Aorta (tissue), 5 donors: ENCODE results near the gene POLR2H. TPM values are rescaled to one million over a fixed set of nuclear protein-coding genes. Genes with fewer than 3 reads are reported as not detected.

Source experiments
- ATAC-seq: fragments of 200-7000 bp; cut with Tn5 transposase; one replicate; pipeline ENCODE4 v1.9.1; 2022; ENCODE audit warnings: moderate library complexity; ENCODE audit not compliant: low FRiP score
- DNase-seq, 2 donors: peaks; one replicate each; pipeline ENCODE4 v3.0.0-alpha.2; 2020
- H3K27ac ChIP-seq, 2 donors: one replicate each; pipeline ENCODE4 v1.5.1; 2013; ENCODE audit warnings: low read length in 2 of 2, mild to moderate bottlenecking in 2 of 2, moderate library complexity in 2 of 2, control low read depth in 1 of 2, inconsistent platforms in 1 of 2, low read depth in 1 of 2
- H3K27me3 ChIP-seq, 2 donors: one replicate each; pipeline ENCODE4 v1.6.1; 2013; ENCODE audit warnings: control low read depth in 1 of 2, low read length in 1 of 2, mild to moderate bottlenecking in 1 of 2, moderate library complexity in 1 of 2; ENCODE audit not compliant: insufficient read depth in 2 of 2, control insufficient read depth in 1 of 2
- H3K36me3 ChIP-seq, 2 donors: one replicate each; pipeline ENCODE4 v1.6.1; 2013; ENCODE audit warnings: control low read depth in 1 of 2, low read length in 1 of 2, mild to moderate bottlenecking in 1 of 2; ENCODE audit not compliant: insufficient read depth in 2 of 2, control insufficient read depth in 1 of 2
- H3K4me1 ChIP-seq, 2 donors: one replicate each; pipeline ENCODE4 v1.6.1; 2013; ENCODE audit warnings: low read length in 2 of 2, control low read depth in 1 of 2, mild to moderate bottlenecking in 1 of 2, moderate library complexity in 1 of 2; ENCODE audit not compliant: insufficient read depth in 2 of 2, control insufficient read depth in 1 of 2
- H3K4me3 ChIP-seq, 2 donors: one replicate each; pipeline ENCODE4 v1.5.1; 2013; ENCODE audit warnings: low read length in 2 of 2, control low read depth in 1 of 2, mild to moderate bottlenecking in 1 of 2
- H3K9me3 ChIP-seq: one replicate; pipeline ENCODE4 v1.6.1; 2013; ENCODE audit warnings: mild to moderate bottlenecking, low read length; ENCODE audit not compliant: control insufficient read depth
- WGBS, 2 donors: extraction: QIAGEN DNeasy Blood & Tissue Kit; methylation state at CpG; one replicate each; pipeline ENCODE4 v1.1.7; 2013; 5-methylcytosine and 5-hydroxymethylcytosine counted together
- intact Hi-C, 2 donors: fragments of 100-400 bp; cut with DNase I; formaldehyde crosslinking; loops; one replicate each; pipeline versions ENCODE4 v1.14.2 to v1.15.0; 2022
- polyA plus RNA-seq, 2 donors: library from polyadenylated mRNA; stranded (reverse); fragments of 200-250 nt; gene quantifications; one replicate each; pipeline ENCODE4 v1.2.3, GENCODE V29; 2013
- total RNA-seq, 2 donors: library from RNA; stranded (reverse); fragmentation: NEBNext Ultra II Directional; extraction: Animal tissue kit (Norgen Biotek cat#: 25700); gene quantifications; one replicate each; pipeline ENCODE4 v1.2.1, GENCODE V29; 2021
- donor health status: healthy with polysubstance abuse.
- donor health status: Bipolar disorder and iron deficiency.
- donor health status: DM: no; HTN: no; CAD: no.
- donor health status: DM: no; HTN: no; CAD: no.
- donor health status: DM: yes; HTN: yes; CAD: no.

POLR2H gene
- total and polyA plus RNA-seq, 4 donors, result 43.9 to 151 (median 57.3) TPM

DNA sequence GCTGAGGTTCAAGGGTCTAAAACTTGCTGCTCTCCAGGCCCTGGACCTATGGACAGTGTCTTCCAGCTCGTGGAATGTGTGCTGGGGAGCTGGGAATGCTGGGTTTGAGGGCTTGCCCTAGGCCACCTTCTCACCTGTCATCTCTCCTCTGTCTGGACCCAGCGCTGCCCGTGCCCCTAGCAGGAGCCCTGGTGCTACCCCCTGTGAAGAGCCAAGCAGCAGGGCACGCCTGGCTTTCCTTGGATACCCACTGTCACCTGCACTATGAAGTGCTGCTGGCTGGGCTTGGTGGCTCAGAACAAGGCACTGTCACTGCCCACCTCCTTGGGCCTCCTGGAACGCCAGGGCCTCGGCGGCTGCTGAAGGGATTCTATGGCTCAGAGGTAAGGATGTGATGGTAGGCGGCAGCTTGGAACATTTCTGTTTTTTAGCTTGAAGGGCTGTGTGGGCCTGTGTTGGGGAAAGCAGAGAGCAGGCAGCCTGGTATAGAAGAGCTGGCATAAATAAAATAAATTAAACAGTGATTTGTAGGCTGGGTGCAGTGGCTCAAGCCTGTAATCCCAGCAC, 23.4 kb downstream of the POLR2H start:
- Histone ChIP-seq H3K36me3 (no peaks in the 10 kb centered on the region), H3K9me3 (no peaks in the 10 kb centered on the region), H3K27me3 (no peaks in the 10 kb centered on the region), H3K27ac (no peak overlapping the region), H3K4me1 (no peaks in the 10 kb centered on the region), H3K4me3 (no peak overlapping the region)
- DNase-seq (peak in 1 of 2 donors; percentile 70), ATAC-seq (no peak)
- intact Hi-C loops, result no loop called here
- 94 to 95% methylated on average over 6 to 8 of the region's 8 CpGs for WGBS, 2 donors

DNA sequence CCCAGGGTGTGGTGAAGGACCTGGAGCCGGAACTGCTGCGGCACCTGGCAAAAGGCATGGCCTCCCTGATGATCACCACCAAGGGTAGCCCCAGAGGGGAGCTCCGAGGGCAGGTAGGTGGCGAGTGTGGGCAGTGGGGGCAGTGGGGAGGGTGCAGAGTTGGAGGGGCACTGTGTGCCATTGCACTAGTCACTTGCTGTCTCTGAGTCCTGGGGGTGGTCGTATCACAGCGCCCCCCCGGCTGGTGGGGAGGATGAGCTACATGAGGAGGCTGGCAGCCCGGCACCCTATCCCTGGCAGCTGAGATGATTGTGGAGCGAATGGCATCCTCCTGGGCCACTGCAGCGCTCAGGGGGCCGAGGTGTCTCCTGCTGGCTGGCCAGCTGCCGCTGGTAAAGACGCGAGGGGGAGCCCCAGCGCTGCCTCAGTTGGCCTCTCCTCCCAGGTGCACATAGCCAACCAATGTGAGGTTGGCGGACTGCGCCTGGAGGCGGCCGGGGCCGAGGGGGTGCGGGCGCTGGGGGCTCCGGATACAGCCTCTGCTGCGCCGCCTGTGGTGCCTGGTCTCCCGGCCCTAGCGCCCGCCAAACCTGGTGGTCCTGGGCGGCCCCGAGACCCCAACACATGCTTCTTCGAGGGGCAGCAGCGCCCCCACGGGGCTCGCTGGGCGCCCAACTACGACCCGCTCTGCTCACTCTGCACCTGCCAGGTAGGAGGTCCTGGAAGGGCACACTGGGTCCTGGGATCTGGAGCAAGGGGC, 24.7 kb downstream of the POLR2H start:
- WGBS, 2 donors, result 71 to 79% methylated on average over 37 of the region's 37 CpGs
- DNase-seq, result peak in 1 of 2 donors; percentile 71
- H3K36me3 ChIP-seq, result no peaks in the 10 kb centered on the region
- no peak overlapping the region for H3K27ac ChIP-seq
- ATAC-seq, result no peak
- H3K27me3 ChIP-seq, result no peaks in the 10 kb centered on the region
- no peak overlapping the region for H3K4me3 ChIP-seq
- no peaks in the 10 kb centered on the region for H3K9me3 ChIP-seq
- intact Hi-C loops, result no loop called here
- no peaks in the 10 kb centered on the region for H3K4me1 ChIP-seq

DNA sequence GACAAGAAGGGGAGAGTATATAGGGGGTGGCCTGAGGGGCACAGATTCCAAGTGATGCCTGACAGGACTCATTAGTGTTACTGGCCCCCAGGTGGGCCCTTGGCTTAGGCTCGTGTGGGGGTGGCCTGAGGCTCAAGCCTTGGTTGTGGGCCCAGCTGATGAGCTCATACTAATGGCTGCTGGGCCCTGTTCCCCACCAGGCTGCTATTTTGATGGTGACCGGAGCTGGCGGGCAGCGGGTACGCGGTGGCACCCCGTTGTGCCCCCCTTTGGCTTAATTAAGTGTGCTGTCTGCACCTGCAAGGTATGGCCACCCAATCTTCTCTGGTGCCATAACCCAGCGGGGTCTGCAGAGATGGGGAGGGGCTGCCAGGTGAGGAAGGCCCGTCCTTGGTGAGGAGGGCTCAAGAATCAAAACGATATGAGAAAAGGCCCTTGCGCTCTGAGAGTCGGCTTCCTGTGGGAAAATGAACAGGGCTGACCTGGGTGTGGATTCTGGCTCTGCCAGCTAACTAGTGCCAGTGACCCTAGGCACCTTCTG, 25.7 kb downstream of the POLR2H start:
- 95 to 97% methylated on average over 12 of the region's 12 CpGs for WGBS, 2 donors

DNA sequence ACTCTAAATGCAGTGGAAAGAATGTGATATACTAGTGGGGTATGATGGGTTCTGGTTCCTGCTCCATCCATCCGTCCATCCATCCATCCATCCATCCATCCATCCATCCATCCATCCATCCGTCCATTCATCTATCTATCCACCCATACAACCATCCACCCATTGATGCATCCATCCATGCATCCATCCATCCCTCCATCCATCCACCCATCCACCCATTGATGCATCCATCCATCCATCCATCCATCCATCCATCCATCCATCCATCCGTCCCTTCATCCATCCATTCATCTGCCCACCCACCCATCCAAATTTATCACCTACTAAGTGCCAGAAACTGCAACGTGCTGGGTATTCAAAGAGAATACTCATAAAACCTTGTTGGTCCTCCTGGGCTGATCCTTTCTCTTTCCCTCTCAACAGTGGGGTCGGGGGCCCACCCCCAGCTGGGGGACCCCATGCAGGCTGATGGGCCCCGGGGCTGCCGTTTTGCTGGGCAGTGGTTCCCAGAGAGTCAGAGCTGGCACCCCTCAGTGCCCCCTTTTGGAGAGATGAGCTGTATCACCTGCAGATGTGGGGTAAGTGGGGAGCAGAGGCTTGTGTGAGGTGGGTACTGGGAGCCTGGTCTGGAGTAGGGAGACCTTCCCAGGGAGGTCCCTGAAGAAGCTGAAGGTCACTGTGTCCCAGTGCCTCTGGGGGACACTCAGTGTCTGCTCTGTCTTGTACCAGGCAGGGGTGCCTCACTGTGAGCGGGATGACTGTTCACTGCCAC, 26.8 kb downstream of the POLR2H start:
- no peak for ATAC-seq
- intact Hi-C loops, result no loop called here

More for the DNA sequence above, 25.7 kb downstream of the POLR2H start:
- Histone ChIP-seq H3K27ac (no peak overlapping the region), H3K36me3 (no peaks in the 10 kb centered on the region), H3K4me3 (no peak overlapping the region), H3K27me3 (no peaks in the 10 kb centered on the region), H3K4me1 (no peaks in the 10 kb centered on the region), H3K9me3 (no peaks in the 10 kb centered on the region)
- intact Hi-C loops, result no loop called here
- no peak for ATAC-seq
- DNase-seq, result peak in 1 of 2 donors; percentile 51

DNA sequence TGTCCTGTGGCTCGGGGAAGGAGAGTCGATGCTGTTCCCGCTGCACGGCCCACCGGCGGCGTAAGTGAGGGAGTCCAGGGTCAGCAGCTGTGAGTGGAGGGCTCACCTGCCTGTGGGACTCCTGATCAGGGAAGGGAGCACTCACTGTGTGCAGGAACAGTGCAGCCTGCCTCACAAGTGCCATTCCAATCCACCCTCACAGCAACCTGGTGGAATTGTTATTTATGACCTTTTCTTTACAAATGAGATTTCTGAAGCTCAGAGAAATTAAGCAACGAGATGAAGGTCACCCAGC, 27.4 kb downstream of the POLR2H start:
- H3K4me1 ChIP-seq, result no peaks in the 10 kb centered on the region
- ATAC-seq (no peak), DNase-seq (no peak)
- H3K27me3 ChIP-seq, result no peaks in the 10 kb centered on the region
- 85 to 86% methylated on average over 8 of the region's 8 CpGs for WGBS, 2 donors
- H3K9me3 ChIP-seq, result no peaks in the 10 kb centered on the region
- intact Hi-C loops, result no loop called here
- H3K27ac ChIP-seq, result no peak overlapping the region
- no peak overlapping the region for H3K4me3 ChIP-seq
- H3K36me3 ChIP-seq, result no peaks in the 10 kb centered on the region

More for the DNA sequence above, 26.8 kb downstream of the POLR2H start:
- peak in 1 of 2 donors; percentile 55 for DNase-seq
- 78 to 82% methylated on average over 8 of the region's 8 CpGs for WGBS, 2 donors
- Histone ChIP-seq H3K27me3 (no peaks in the 10 kb centered on the region), H3K27ac (no peak overlapping the region), H3K4me3 (no peak overlapping the region), H3K36me3 (no peaks in the 10 kb centered on the region), H3K9me3 (no peaks in the 10 kb centered on the region), H3K4me1 (no peaks in the 10 kb centered on the region)

DNA sequence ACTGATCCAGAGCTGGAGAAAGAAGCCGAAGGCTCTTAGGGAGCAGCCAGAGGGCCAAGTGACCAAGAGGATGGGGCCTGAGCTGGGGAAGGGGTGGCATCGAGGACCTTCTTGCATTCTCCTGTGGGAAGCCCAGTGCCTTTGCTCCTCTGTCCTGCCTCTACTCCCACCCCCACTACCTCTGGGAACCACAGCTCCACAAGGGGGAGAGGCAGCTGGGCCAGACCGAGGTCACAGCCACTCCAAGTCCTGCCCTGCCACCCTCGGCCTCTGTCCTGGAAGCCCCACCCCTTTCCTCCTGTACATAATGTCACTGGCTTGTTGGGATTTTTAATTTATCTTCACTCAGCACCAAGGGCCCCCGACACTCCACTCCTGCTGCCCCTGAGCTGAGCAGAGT, 27.9 kb downstream of the POLR2H start:
- WGBS, 2 donors, result 73 to 80% methylated on average over 5 of the region's 5 CpGs
- intact Hi-C loops, result no loop called here
- no peak for ATAC-seq

DNA sequence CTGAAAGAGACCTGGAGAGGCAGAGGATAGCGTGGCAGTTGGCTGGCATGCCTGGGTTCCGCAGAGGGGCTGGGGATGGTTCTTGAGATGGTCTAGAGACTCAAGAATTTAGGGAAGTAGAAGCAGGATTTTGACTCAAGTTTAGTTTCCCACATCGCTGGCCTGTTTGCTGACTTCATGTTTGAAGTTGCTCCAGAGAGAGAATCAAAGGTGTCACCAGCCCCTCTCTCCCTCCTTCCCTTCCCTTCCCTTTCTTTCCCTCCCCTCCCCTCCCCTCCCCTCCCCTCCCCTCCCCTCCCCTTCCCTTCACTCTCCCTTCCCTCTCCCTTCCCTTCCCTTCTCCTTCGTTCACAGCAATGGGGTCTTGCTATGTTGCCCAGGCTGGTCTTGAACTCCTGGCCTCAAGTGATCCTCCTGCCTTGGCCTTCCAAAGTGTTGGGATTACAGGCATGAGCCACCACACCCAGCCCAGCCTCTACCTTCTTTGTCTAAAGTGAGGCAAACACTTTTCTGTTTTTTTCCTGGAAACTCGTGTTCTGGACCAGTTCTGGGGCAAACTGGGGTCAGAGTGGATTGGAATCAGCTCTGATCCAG, 28.5 kb downstream of the POLR2H start:
- Histone ChIP-seq H3K27ac (no peak overlapping the region), H3K27me3 (no peaks in the 10 kb centered on the region), H3K36me3 (no peaks in the 10 kb centered on the region), H3K9me3 (no peaks in the 10 kb centered on the region), H3K4me3 (no peak overlapping the region), H3K4me1 (no peaks in the 10 kb centered on the region)
- ATAC-seq (no peak), DNase-seq (no peak)
- 91 to 94% methylated on average over 5 of the region's 5 CpGs for WGBS, 2 donors
- intact Hi-C loops, result no loop called here

More for the DNA sequence above, 27.9 kb downstream of the POLR2H start:
- Histone ChIP-seq H3K27ac (no peak overlapping the region), H3K4me1 (no peaks in the 10 kb centered on the region), H3K4me3 (no peak overlapping the region), H3K27me3 (no peaks in the 10 kb centered on the region), H3K36me3 (no peaks in the 10 kb centered on the region), H3K9me3 (no peaks in the 10 kb centered on the region)
- peak in 1 of 2 donors; percentile 16 for DNase-seq

DNA sequence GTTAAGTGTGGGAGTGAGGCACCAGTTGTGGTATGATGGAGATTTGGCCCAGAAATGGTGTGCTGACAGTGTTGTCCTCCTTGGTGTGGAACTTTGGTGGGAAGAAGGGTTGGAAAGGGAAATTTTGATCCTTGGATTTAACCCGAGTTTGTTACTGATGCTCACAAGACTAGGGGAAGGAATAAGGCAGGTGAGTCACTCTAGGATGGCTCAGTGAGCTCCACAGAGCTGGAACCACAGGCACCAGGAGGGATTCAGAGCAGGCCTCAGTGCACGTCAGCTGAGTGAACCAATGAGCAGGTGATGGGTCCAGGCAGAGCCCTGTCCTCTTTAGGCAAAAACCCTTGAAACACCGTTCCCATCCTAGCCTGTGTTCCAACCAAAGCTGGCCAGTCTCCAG, 29.8 kb downstream of the POLR2H start:
- H3K4me1 ChIP-seq, result no peaks in the 10 kb centered on the region
- H3K36me3 ChIP-seq, result no peaks in the 10 kb centered on the region
- intact Hi-C loops, result no loop called here
- no peak overlapping the region for H3K27ac ChIP-seq
- no peaks in the 10 kb centered on the region for H3K27me3 ChIP-seq
- ATAC-seq (no peak), DNase-seq (peak in 1 of 2 donors; percentile 43)
- no peak overlapping the region for H3K4me3 ChIP-seq
- no peaks in the 10 kb centered on the region for H3K9me3 ChIP-seq
- 80 to 90% methylated on average over 3 of the region's 3 CpGs for WGBS, 2 donors
